ENCODE results near the gene PYGB.

PYGB gene

GRCh38 chr20:25254571-25254970 lies 6.7 kb downstream of the PYGB start:
- DNase-seq (ENCODE audit: low read depth, low spot score), result no peak
- in situ Hi-C loops (cut with HindIII; ENCODE audit: low sequenced_read_pairs), result no loop called here
- H3K4me3 ChIP-seq (ENCODE audit: low read depth, low read length), result no peak overlapping the region
- no peak for TF ChIP-seq CTCF (IDR thresholded peaks at IDR 0.05; ENCODE audit: low read depth, low read length)

DNA sequence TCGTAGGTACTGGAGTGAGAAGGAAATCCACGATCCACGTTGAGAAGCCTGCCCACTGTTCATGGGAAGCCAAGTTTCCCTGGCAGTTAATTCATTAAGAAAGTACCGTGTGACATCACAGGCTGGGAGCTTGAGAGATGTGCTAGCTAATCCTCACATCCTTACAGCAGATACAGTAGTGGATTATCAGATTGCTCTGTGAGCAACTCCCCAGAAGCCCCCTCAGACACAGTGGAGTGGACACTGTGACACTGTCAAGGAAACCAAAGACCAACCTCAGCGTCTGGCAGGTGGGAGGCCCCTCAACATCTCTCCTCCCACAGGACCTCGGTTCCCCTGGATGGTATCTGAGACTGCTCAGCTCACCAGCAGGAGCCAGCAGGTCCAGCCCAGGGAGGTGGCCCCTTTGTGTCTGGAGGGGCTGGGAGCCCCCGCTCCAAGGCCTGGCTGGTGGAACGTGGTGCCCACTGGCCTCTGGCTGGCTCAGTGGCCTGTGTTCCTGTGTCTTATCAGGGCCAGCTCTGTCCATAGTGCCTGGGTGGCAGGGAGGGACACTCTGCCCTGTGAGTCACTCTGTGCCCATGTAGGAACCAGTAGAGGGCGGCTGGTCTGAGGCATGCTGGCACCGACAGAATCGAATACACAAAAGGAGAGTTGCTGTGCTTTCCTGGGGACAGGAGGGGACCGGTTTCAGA lies 7.2 kb downstream of the PYGB start:
- DNase-seq (ENCODE audit: low read depth, low spot score), result no peak
- TF ChIP-seq CTCF (IDR thresholded peaks at IDR 0.05; ENCODE audit: low read depth, low read length), result no peak
- H3K4me3 ChIP-seq (ENCODE audit: low read depth, low read length), result no peak overlapping the region
- in situ Hi-C loops (cut with HindIII; ENCODE audit: low sequenced_read_pairs), result no loop called here

- no peak for DNase-seq (ENCODE audit: low read depth, low spot score)
- no peak overlapping the region for H3K4me3 ChIP-seq (ENCODE audit: low read depth, low read length)
- TF ChIP-seq CTCF (IDR thresholded peaks at IDR 0.05; ENCODE audit: low read depth, low read length), result no peak
- in situ Hi-C loops (cut with HindIII; ENCODE audit: low sequenced_read_pairs), result no loop called here
Observed at GRCh38 chr20:25256226-25256859, 8.5 kb downstream of the PYGB start.

- in situ Hi-C loops (cut with HindIII; ENCODE audit: low sequenced_read_pairs), result no loop called here
- no peak overlapping the region for H3K4me3 ChIP-seq (ENCODE audit: low read depth, low read length)
- TF ChIP-seq CTCF (IDR thresholded peaks at IDR 0.05; ENCODE audit: low read depth, low read length), result no peak
- no peak for DNase-seq (ENCODE audit: low read depth, low spot score)
Observed at GRCh38 chr20:25257130-25257529, 9.2 kb downstream of the PYGB start.

DNA sequence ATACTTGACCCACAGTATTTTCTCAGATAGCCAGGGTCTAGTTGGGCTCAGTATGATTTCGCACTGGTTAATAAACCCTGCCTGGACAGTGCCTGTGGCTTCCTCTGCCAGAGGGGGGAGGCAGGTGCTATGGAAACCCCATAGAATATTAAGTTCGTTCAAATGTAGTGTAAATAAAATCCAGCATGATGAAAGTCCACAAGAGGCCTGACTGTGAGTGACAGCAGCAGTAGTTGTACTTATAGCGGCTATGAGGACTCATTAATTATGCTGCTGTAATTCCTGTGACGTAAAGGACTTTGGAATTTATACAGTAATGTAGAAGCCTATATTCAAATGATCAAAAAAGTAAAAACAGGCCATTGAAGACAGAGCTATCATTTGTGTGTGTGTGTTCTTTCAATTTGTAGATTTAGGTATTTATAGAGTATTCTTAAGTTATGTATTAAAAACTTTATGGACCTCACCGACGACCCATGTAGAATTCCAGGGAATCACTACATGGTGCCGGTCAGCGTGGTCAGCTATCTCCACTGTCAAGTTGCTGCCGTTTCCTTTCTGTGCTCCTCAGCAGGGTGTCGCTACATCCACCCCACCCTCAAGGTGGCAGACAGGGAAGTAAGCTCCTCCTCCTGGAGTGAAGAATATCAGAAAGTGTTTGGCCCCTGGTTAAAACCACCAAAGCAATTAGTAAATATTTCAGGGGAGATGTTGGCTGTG lies 10.0 kb downstream of the PYGB start:
- no peak for DNase-seq (ENCODE audit: low read depth, low spot score)
- TF ChIP-seq CTCF (IDR thresholded peaks at IDR 0.05; ENCODE audit: low read depth, low read length), result no peak
- in situ Hi-C loops (cut with HindIII; ENCODE audit: low sequenced_read_pairs), result no loop called here
- no peak overlapping the region for H3K4me3 ChIP-seq (ENCODE audit: low read depth, low read length)

- no peak for TF ChIP-seq CTCF (IDR thresholded peaks at IDR 0.05; ENCODE audit: low read depth, low read length)
Observed at GRCh38 chr20:25258476-25258805, 10.6 kb downstream of the PYGB start.

More at GRCh38 chr20:25258476-25258805, 10.6 kb downstream of the PYGB start:
- in situ Hi-C loops (cut with HindIII; ENCODE audit: low sequenced_read_pairs), result no loop called here
- no peak for DNase-seq (ENCODE audit: low read depth, low spot score)
- H3K4me3 ChIP-seq (ENCODE audit: low read depth, low read length), result no peak overlapping the region

All from astrocyte of the spinal cord (primary cell).